ENCODE measurements around the gene BPIFA2. TPM values are rescaled to one million over a fixed set of nuclear protein-coding genes. Genes with fewer than 3 reads are reported as not detected.

The BPIFA2 gene
- total and polyA plus RNA-seq, 2 of the 4 experiments (the other 2 are of a cell fraction) = not detected

DNA sequence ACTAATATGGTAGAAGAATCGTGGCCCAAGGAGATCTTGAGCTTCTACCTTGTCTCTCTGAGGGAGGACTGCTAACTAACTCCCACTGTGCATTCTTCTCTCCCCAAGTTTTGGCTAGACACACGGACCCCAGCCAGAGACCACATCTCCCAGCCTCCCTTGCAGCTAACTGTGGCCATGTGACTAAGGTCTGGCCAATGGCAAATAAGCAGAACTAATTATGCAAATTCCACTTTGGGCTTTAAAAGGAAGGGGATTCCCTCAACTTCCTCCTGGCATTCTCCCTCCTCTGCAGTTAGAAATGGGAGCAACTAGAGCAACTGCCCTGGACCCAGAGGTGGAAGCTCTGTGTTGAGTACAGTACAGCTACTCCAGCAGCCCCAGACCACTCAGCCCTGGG, 15.4 kb downstream of the BPIFA2 start:
- H3K4ac ChIP-seq (ENCODE audit: low read depth, low read length) = no peak overlapping the region
- no peak overlapping the region for H3K4me2 ChIP-seq (ENCODE audit: low read depth, low read length)
- no peak overlapping the region for H2BK20ac ChIP-seq (ENCODE audit: low read depth, low read length)
- H3K14ac ChIP-seq (replicated peaks; ENCODE audit: low read depth, low read length) = no peak overlapping the region
- no peaks in the 10 kb centered on the region; the same call in 1 of the 2 replicates for H3K27me3 ChIP-seq (ENCODE audit: control insufficient read depth, insufficient read depth, low read length)
- no peak overlapping the region for H3K27ac ChIP-seq (ENCODE audit: insufficient read depth, low read length)
- no peaks in the 10 kb centered on the region for H3K36me3 ChIP-seq (ENCODE audit: control insufficient read depth, insufficient read depth, low read length)
- intact Hi-C loops (cut with micrococcal nuclease) = no loop called here
- H2BK5ac ChIP-seq (ENCODE audit: low read depth, low read length, poor library complexity, severe bottlenecking) = no peak overlapping the region
- no peaks in the 10 kb centered on the region for H3K9me1 ChIP-seq (ENCODE audit: insufficient read depth, low read length)
- no peak overlapping the region for H2AFZ ChIP-seq (replicated peaks; ENCODE audit: low read length, poor library complexity)
- no peaks in the 10 kb centered on the region for H3K4me1 ChIP-seq (ENCODE audit: control insufficient read depth, insufficient read depth, low read length)
- no peak overlapping the region for H4K8ac ChIP-seq (ENCODE audit: low read depth in 2 of 2, low read length in 2 of 2)
- H3K9me3 ChIP-seq (ENCODE audit: control insufficient read depth, insufficient read depth, low read length) = no peaks in the 10 kb centered on the region
- ChIA-PET CTCF (no interaction called here), POLR2A (ENCODE audit: unreplicated experiment) (no interaction called here)
- dilution Hi-C loops (cut with HindIII; ENCODE audit: low sequenced_read_pairs, unreplicated experiment) = no loop called here
- no peak overlapping the region for H2AK9ac ChIP-seq (replicated peaks; ENCODE audit: low read depth, low read length, poor library complexity)
- no peak overlapping the region for H3K23ac ChIP-seq (ENCODE audit: low read depth, low read length)
- H4K91ac ChIP-seq (ENCODE audit: insufficient read depth, low read depth, low read length) = no peak overlapping the region
- H3K4me3 ChIP-seq (ENCODE audit: insufficient read depth, low read depth, low read length) = no peak overlapping the region
- no peak for DNase-seq
- H3K18ac ChIP-seq (ENCODE audit: low read depth, low read length) = no peak overlapping the region
- no peak overlapping the region for H2BK120ac ChIP-seq (ENCODE audit: low read depth, low read length)
- no peak overlapping the region for H2AK5ac ChIP-seq (ENCODE audit: low read depth, low read length)
- no CpG with 5 or more reads among the region's 2 CpGs for WGBS, 2 experiments (ENCODE audit: extremely low coverage in 2 of 2, insufficient read length in 1 of 2)
- TF ChIP-seq MAZ (IDR thresholded peaks at IDR 0.05; ENCODE audit: borderline replicate concordance, low read depth, low read length) (no peak), RCOR1 (IDR thresholded peaks at IDR 0.05; ENCODE audit: insufficient replicate concordance, low read length) (no peak), MAFK (IDR thresholded peaks at IDR 0.05; ENCODE audit: low read depth, low read length) (no peak), RAD21 (IDR thresholded peaks at IDR 0.05; ENCODE audit: low read length) (no peak), CHD1 (IDR thresholded peaks at IDR 0.05; ENCODE audit: low read depth, low read length) (no peak), POLR2A (IDR thresholded peaks at IDR 0.05; ENCODE audit: low read depth, low read length) (no peak), NFE2L2 (IDR thresholded peaks at IDR 0.05; ENCODE audit: low read depth, low read length) (no peak), BHLHE40 (IDR thresholded peaks at IDR 0.05; ENCODE audit: low read depth, low read length) (no peak), FOS (IDR thresholded peaks at IDR 0.05; ENCODE audit: low read depth, low read length) (no peak), ELK1 (IDR thresholded peaks at IDR 0.05; ENCODE audit: borderline replicate concordance, low read depth, low read length) (no peak), SMC3 (IDR thresholded peaks at IDR 0.05; ENCODE audit: low read depth, low read length) (no peak), USF2 (IDR thresholded peaks at IDR 0.05; ENCODE audit: low read depth, low read length) (no peak), CEBPB (IDR thresholded peaks at IDR 0.05; ENCODE audit: low read depth, low read length) (no peak), CTCF (conservative IDR thresholded peaks at IDR 0.05; ENCODE audit: low read depth, low read length) (no peak), MXI1 (IDR thresholded peaks at IDR 0.05; ENCODE audit: borderline replicate concordance, low read depth, low read length) (no peak)
- no peak overlapping the region for H3K56ac ChIP-seq (ENCODE audit: extremely low read depth, insufficient read depth, low read length)
- no peaks in the 10 kb centered on the region for H4K20me1 ChIP-seq (ENCODE audit: insufficient read depth, low read length)
- H4K5ac ChIP-seq (ENCODE audit: low read depth, low read length) = no peak overlapping the region
- in situ Hi-C loops (cut with MboI; ENCODE audit: low sequenced_read_pairs) = no loop called here
- ATAC-seq (ENCODE audit: low read depth) = no peak
- no peaks in the 10 kb centered on the region for H3K79me1 ChIP-seq (ENCODE audit: low read depth in 1 of 2, low read length in 2 of 2)
- H3K9ac ChIP-seq (ENCODE audit: low read depth, low read length) = no peak overlapping the region
- H2BK15ac ChIP-seq (ENCODE audit: low read depth, low read length) = no peak overlapping the region
- no TSS peak for BruUV-seq (replicated peaks)

All from IMR-90 (cell line).